GM23248 (cell line): Measurements from ENCODE around the gene EDNRA. TPM values are rescaled to one million over a fixed set of nuclear protein-coding genes. Genes with fewer than 3 reads are reported as not detected.
A peak's percentile ranks its signal among the peaks of the same experiment; 100 is the strongest.

Experiments used
- DNase-seq: peaks from one replicate; pipeline ENCODE4 v3.0.0-alpha.2; 2015
- H2AFZ ChIP-seq: fragments of 200-600 bp; sonication (generic); 2 replicates; pipeline ENCODE4 v1.6.1; 2016; ENCODE audit warnings: antibody characterized with exemption
- H3F3A ChIP-seq: fragments of 200-600 bp; sonication (generic); 2 replicates; pipeline ENCODE4 v1.6.1; 2016; ENCODE audit warnings: mild to moderate bottlenecking, antibody characterized with exemption, mixed run types; ENCODE audit not compliant: insufficient read depth
- H3K27ac ChIP-seq: fragments of 200-600 bp; sonication (generic); 2 replicates; pipeline ENCODE4 v1.5.1; 2016; ENCODE audit warnings: mild to moderate bottlenecking
- H3K27me3 ChIP-seq: fragments of 200-600 bp; sonication (generic); replicated peaks from 2 replicates; pipeline ENCODE4 v1.6.1; 2016; ENCODE audit warnings: mild to moderate bottlenecking; ENCODE audit not compliant: insufficient read depth
- H3K36me3 ChIP-seq: fragments of 200-600 bp; sonication (generic); 2 replicates; pipeline ENCODE4 v1.6.1; 2016; ENCODE audit warnings: low read depth, mild to moderate bottlenecking
- H3K4me1 ChIP-seq: fragments of 200-600 bp; sonication (generic); 2 replicates; pipeline ENCODE4 v1.6.1; 2016; ENCODE audit warnings: mild to moderate bottlenecking; ENCODE audit not compliant: insufficient read depth
- H3K4me2 ChIP-seq: fragments of 200-600 bp; sonication (generic); one replicate; pipeline ENCODE4 v1.6.1; 2016; ENCODE audit warnings: mild to moderate bottlenecking; ENCODE audit not compliant: unreplicated experiment
- H3K4me3 ChIP-seq: fragments of 200-600 bp; sonication (generic); 2 replicates; pipeline ENCODE4 v1.5.1; 2016; ENCODE audit warnings: mild to moderate bottlenecking
- H3K79me2 ChIP-seq: fragments of 200-600 bp; sonication (generic); 2 replicates; pipeline ENCODE4 v1.6.1; 2016; ENCODE audit warnings: mild to moderate bottlenecking; ENCODE audit not compliant: insufficient read depth
- H3K9ac ChIP-seq: fragments of 200-600 bp; sonication (generic); 2 replicates; pipeline ENCODE4 v1.6.1; 2016; ENCODE audit warnings: mild to moderate bottlenecking
- H3K9me2 ChIP-seq: fragments of 200-600 bp; sonication (generic); 2 replicates; pipeline ENCODE4 v1.6.1; 2016; ENCODE audit warnings: mixed run types, mild to moderate bottlenecking, moderate library complexity; ENCODE audit not compliant: insufficient read depth
- H3K9me3 ChIP-seq: fragments of 200-600 bp; sonication (generic); one replicate; pipeline ENCODE4 v1.6.1; 2017; ENCODE audit warnings: low read depth
- H4K20me1 ChIP-seq: fragments of 200-600 bp; sonication (generic); 2 replicates; pipeline ENCODE4 v1.6.0; 2016; ENCODE audit not compliant: insufficient read depth
- EZH2 ChIP-seq: fragments of 200-600 bp; sonication (generic); IDR thresholded peaks from 2 replicates; pipeline ENCODE4 v1.6.1; 2018; ENCODE audit warnings: antibody characterized with exemption, mild to moderate bottlenecking; ENCODE audit not compliant: insufficient read depth, poor library complexity, severe bottlenecking
- EZH2phosphoT487 ChIP-seq: fragments of 200-600 bp; sonication (generic); IDR thresholded peaks from 2 replicates; pipeline ENCODE4 v1.6.1; 2018; ENCODE audit warnings: antibody characterized with exemption, moderate library complexity, mild to moderate bottlenecking, low read depth; ENCODE audit not compliant: insufficient read depth
- WGBS, 2 experiments: methylation state at CpG; one replicate each; pipeline ENCODE4 v1.1.6; 2015 to 2017; ENCODE audit warnings: low lambda C conversion rate in 2 of 2, low coverage in 1 of 2; ENCODE audit errors: missing lambda C conversion rate in 2 of 2; 5-methylcytosine and 5-hydroxymethylcytosine counted together
- in situ Hi-C: fragments of 300-500 bp; cut with MboI; formaldehyde crosslinking; loops from 2 replicates; pipeline ENCODE4 v1.15.0; 2020
- polyA plus RNA-seq: library from polyadenylated mRNA; unstranded; fragments of >200 nt; fragmentation: Nextera tagmentation; extraction: Ambion mirVana; gene quantifications from 2 replicates; pipeline ENCODE4 v1.2.1, GENCODE V29; 2016
- total RNA-seq: library from RNA; depleted of rRNA; stranded (reverse); fragments of >200 nt; shearing (Covaris generic); gene quantifications from 2 replicates; pipeline ENCODE4 v1.2.3, GENCODE V29; 2014

The EDNRA gene
- total and polyA plus RNA-seq, 2 experiments from 2014 or later, result 0.48 to 0.86 TPM

- DNase-seq, result no peak
- peaks cover 7% of the 10 kb centered on the region; the same call in 1 of the 2 replicates for H3K4me1 ChIP-seq
- H3K9ac ChIP-seq, result no peak overlapping the region
- peaks cover 12% of the 10 kb centered on the region; the same call in 1 of the 2 replicates for H3K27me3 ChIP-seq
- H3K4me2 ChIP-seq, result peak overlapping the region; percentile 69
- H3K4me3 ChIP-seq, result no peak overlapping the region
- H3F3A ChIP-seq, result 0 out of 2 replicates have a peak, but pooled peaks cover 5% of the 10 kb centered on the region
- in situ Hi-C loops, result no loop called here
- H3K79me2 ChIP-seq, result no peaks in the 10 kb centered on the region
- H2AFZ ChIP-seq, result 0 out of 2 replicates have a peak overlapping the region, but pooled peaks have one; percentile 63
- no peaks in the 10 kb centered on the region for H4K20me1 ChIP-seq
- H3K9me3 ChIP-seq, result no peaks in the 10 kb centered on the region
- no peak for TF ChIP-seq EZH2
- TF ChIP-seq EZH2phosphoT487, result no peak
- no peaks in the 10 kb centered on the region for H3K36me3 ChIP-seq
- no peak overlapping the region for H3K27ac ChIP-seq
- no peaks in the 10 kb centered on the region for H3K9me2 ChIP-seq
- 78 to 79% methylated on average over 2 of the region's 2 CpGs for WGBS, 2 experiments
These were observed 1.4 kb downstream of the EDNRA start for GRCh38 chr4:147482281-147482680.

GRCh38 chr4:147485167-147485566, 4.3 kb downstream of the EDNRA start:
- Histone ChIP-seq H3K4me3 (no peak overlapping the region), H3K9me3 (no peaks in the 10 kb centered on the region), H4K20me1 (no peaks in the 10 kb centered on the region), H3K9me2 (no peaks in the 10 kb centered on the region), H3K79me2 (no peaks in the 10 kb centered on the region), H3K4me2 (no peak overlapping the region), H3K27ac (no peak overlapping the region), H2AFZ (no peak overlapping the region), H3K36me3 (no peaks in the 10 kb centered on the region), H3K4me1 (peaks cover 7% of the 10 kb centered on the region; the same call in 1 of the 2 replicates), H3K9ac (no peak overlapping the region), H3F3A (no peaks in the 10 kb centered on the region), H3K27me3 (no peaks in the 10 kb centered on the region)
- DNase-seq, result no peak
- no peak for TF ChIP-seq EZH2phosphoT487
- TF ChIP-seq EZH2, result no peak
- WGBS, 2 experiments, result 92 to 100% methylated on average over 2 of the region's 2 CpGs
- in situ Hi-C loops, result no loop called here

DNA sequence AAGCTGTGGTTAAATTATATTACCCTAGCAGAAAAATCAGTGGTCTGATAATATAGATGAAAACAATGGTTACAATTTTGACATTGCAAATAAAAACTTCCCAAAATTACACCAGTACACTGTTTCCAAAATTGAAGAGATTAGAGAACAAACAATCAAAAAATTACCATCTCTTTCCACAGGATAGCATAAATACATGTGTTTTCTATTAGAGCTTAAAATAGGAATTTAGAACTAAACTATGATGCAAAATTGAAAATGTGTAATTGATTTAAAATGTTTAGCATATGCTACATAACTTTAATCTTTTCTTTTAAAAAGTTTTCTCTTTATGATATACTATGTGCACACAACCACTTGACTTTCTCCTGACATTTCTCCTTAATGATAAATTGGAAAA, 6.7 kb downstream of the EDNRA start:
- no peak overlapping the region for H3K4me3 ChIP-seq

DNA sequence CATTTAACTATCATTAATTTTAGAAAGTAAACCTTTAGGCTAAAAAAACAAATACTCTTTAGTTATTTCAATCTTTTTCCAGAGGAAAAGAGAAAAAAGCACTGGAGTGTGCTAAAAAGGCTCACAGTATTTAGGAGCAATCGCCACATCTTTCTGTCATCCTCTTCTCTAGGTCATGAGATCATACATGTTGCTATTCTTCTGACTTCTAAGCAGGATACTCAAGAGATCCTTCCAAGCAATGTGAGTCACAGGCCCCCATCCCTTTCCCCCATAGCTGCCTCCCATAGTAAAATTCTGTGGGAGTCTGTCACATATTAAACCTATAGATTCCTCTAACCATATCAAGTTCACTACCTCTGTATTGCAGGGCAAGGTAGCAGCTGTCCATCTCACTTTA, 7.7 kb downstream of the EDNRA start:
- H3K9me2 ChIP-seq, result no peaks in the 10 kb centered on the region
- H3K4me1 ChIP-seq, result peaks cover 8% of the 10 kb centered on the region
- DNase-seq, result peak; percentile 11
- no peak overlapping the region for H3K9ac ChIP-seq
- no peaks in the 10 kb centered on the region for H3K9me3 ChIP-seq
- 52 to 59% methylated on average over 1 of the region's 1 CpG for WGBS, 2 experiments
- TF ChIP-seq EZH2phosphoT487, result no peak
- no peak for TF ChIP-seq EZH2
- H3K4me2 ChIP-seq, result no peak overlapping the region
- no peak overlapping the region for H2AFZ ChIP-seq
- no peaks in the 10 kb centered on the region for H3F3A ChIP-seq
- H3K4me3 ChIP-seq, result no peak overlapping the region
- H3K27me3 ChIP-seq, result no peaks in the 10 kb centered on the region
- in situ Hi-C loops, result no loop called here
- H3K79me2 ChIP-seq, result no peaks in the 10 kb centered on the region
- H4K20me1 ChIP-seq, result no peaks in the 10 kb centered on the region
- no peaks in the 10 kb centered on the region for H3K36me3 ChIP-seq
- H3K27ac ChIP-seq, result no peak overlapping the region

More for the DNA sequence above, 6.7 kb downstream of the EDNRA start:
- H3K4me2 ChIP-seq, result no peak overlapping the region
- in situ Hi-C loops, result no loop called here
- no peaks in the 10 kb centered on the region for H3K79me2 ChIP-seq
- H3F3A ChIP-seq, result no peaks in the 10 kb centered on the region
- H3K9me2 ChIP-seq, result no peaks in the 10 kb centered on the region
- H3K9ac ChIP-seq, result no peak overlapping the region
- no peak overlapping the region for H3K27ac ChIP-seq
- no peaks in the 10 kb centered on the region for H3K36me3 ChIP-seq
- H4K20me1 ChIP-seq, result no peaks in the 10 kb centered on the region
- H2AFZ ChIP-seq, result no peak overlapping the region
- H3K4me1 ChIP-seq, result peaks cover 5% of the 10 kb centered on the region
- no peak for TF ChIP-seq EZH2phosphoT487
- no peak for TF ChIP-seq EZH2
- H3K9me3 ChIP-seq, result no peaks in the 10 kb centered on the region
- no peaks in the 10 kb centered on the region for H3K27me3 ChIP-seq
- DNase-seq, result no peak

GRCh38 chr4:147491086-147491485, 10.2 kb downstream of the EDNRA start:
- no peaks in the 10 kb centered on the region for H3K9me2 ChIP-seq
- H3K9me3 ChIP-seq, result no peaks in the 10 kb centered on the region
- no peaks in the 10 kb centered on the region for H3K36me3 ChIP-seq
- no peak overlapping the region for H3K9ac ChIP-seq
- DNase-seq, result no peak
- H3K79me2 ChIP-seq, result no peaks in the 10 kb centered on the region
- no peak overlapping the region for H3K4me2 ChIP-seq
- no peak overlapping the region for H2AFZ ChIP-seq
- no peaks in the 10 kb centered on the region for H4K20me1 ChIP-seq
- WGBS, 2 experiments, result 46 to 57% methylated on average over 2 of the region's 2 CpGs
- in situ Hi-C loops, result no loop called here
- H3K4me1 ChIP-seq, result peaks cover 8% of the 10 kb centered on the region
- H3K4me3 ChIP-seq, result no peak overlapping the region
- no peak overlapping the region for H3K27ac ChIP-seq
- no peaks in the 10 kb centered on the region for H3K27me3 ChIP-seq
- no peaks in the 10 kb centered on the region for H3F3A ChIP-seq
- TF ChIP-seq EZH2phosphoT487 (no peak), EZH2 (no peak)
